HG03045 (cell line): Measurements from ENCODE around the gene PPY.
"Not testable (repeated sequence)": the region's sequence is repeated elsewhere in the genome, so short reads cannot be mapped to it uniquely, and the experiment has no call there.

Experiments
- ATAC-seq: cut with Tn5 transposase; IDR thresholded peaks from one replicate; pipeline ENCODE4 v1.9.1; 2021; ENCODE audit warnings: mild to moderate bottlenecking, moderate library complexity; ENCODE audit not compliant: unreplicated experiment

The PPY gene

DNA sequence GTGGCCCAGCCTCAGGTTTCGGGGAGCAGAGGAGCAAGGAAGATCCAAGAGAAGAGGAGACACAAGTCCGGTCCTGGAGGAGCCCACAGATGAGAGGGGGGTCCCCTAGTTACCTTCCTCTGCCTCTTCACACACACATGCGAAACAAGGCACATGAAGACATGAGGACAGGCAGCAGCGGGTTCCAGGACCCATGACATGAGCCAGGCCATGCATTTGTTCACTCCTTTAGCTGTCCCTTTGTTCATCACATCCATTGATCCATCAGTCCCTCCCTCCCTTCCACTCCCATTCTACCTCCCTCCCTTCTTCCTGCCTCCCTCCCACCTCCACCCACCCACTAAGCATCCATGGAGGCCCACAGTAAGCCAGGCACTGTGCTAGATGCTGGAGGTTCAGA lies 9.4 kb downstream of the PPY start:
- ATAC-seq: no peak

GRCh38 chr17:43932357-43932756 lies 9.9 kb downstream of the PPY start:
- no peak for ATAC-seq

DNA sequence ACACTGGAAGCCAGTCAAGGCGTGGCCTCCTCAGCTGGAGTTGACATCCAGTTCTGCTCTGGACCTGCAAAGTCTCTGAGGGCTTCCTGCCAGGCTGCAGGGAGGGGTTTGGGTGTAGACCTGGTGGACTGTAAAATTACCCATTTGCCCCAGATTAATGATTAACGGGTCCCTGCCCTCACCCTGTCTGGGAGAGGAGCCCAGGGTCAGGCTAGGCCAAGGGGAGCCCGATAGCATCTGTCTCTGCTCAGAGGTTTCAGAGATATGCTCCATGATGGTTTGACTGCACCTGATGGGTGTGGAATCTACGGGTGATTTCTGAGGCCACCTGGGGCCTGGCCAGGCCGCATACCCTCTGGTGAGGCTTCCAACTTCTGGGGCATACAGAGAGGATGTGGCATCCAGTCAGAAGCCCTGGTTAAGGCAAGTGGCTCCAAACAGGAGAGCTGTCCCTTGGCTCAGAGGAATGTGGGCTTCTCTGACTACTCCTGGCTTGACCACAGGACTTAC lies 11.2 kb downstream of the PPY start:
- no peak for ATAC-seq

- ATAC-seq: no peak
These were observed 13.7 kb downstream of the PPY start for GRCh38 chr17:43928609-43929008.

DNA sequence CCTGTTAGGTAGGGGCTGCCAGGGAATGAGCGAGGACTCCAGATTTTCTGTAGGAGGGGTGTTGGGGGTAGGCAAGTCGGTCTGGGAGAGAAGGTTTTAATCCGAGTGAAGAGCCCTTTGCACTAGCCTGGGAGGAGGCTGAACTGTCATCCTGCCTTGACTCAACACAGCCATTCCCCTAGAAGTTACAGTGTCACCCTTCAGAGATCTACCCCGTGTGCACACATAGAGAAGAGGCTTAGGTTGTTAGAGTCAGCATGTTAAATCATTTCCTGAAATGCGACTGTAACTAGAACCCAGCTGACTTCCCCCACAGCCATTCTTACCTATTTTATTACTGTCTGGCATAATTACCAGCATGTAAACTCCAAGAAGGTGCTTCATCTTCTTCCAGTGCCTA lies 14.3 kb downstream of the PPY start:
- ATAC-seq: not testable (repeated sequence)

GRCh38 chr17:43927060-43927864 lies 15.0 kb downstream of the PPY start:
- ATAC-seq: no peak

GRCh38 chr17:43924558-43924957 lies 17.7 kb downstream of the PPY start:
- ATAC-seq: no peak

DNA sequence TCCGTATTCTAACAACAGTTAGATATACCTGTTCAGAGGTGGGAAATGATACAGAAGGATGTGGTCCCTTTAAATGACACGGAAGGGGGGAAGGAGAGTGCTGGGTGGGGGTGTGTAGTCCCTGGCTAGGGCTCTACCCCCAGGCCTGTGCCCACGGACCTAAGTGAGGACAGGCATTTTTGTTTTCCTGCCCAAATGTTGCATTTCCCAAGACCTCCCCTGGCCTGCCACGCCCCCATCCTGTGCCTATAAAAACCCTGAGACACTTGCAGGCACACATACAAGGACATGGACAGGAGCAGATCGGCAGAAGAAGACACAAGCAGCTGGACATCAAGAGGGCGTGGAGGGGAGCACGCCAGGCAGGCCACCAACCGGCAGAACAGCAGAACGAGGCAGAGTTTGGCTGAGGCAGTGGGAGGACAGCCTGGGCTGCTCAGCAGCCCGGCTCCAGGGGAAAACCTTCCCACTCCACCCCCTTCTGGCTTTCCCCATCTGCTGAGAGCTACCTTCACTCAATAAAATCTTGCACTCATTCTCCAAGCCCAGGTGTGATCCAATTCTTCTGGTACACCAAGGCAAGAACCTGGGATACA lies 21.7 kb downstream of the PPY start:
- ATAC-seq: no peak

DNA sequence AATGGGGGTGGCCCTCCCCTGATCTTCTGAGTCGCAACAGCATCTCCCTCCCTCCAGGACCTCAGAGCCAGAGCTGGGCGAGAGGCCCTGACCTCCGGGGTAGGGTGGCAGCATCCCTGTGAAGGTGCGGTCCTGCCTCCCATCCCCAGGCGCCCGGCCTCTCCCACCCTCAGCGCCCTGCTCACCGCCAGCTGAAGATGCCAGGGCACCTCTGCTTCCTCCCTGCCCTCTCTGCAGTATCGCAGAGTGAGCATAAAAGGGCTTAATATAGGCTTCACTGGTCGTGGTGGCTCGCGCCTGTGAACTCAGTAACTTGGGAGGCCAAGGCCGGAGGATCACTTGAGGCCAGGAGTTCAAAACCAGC lies 24.3 kb downstream of the PPY start:
- no peak for ATAC-seq

- no peak for ATAC-seq
These were observed 24.8 kb downstream of the PPY start for GRCh38 chr17:43917348-43918025.

- no peak for ATAC-seq
These were observed 25.3 kb downstream of the PPY start for GRCh38 chr17:43917016-43917347.

DNA sequence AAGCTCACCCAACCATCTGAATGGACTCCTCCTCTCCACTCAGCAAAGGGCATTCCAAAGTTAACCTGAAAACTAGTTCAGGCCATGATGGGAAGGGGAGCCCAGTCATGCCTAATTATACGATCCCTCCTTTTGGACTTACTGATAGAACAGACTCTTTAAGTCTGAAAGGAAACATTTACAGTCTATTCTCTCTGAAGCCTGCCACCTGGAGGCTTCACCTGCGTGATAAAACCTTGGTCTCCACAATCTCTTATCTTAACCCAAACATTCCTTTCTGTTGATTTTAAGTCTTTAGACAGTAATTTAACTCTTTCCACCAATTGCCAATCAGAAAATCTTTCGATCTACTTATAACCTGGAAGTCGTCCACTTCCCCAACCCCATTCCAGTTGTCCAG lies 25.9 kb downstream of the PPY start:
- no peak for ATAC-seq

DNA sequence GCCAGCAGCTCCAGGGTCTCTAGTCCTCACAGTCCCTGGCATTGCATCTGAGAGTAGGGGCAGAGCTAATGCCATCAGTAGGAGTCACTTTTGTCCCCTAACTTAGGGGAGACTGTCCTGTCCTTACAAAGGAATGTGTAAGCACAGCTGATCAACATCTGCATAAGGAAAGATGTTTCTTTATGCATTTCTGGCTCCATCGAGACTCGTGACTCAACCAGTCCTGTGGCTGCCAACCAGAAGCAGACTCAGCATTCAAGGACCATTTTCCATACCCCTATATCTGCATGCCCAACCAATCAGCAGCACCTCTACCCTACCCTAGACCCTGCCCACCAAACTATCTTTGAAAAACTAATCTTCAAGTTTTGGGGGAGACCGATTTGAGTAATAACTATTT lies 26.7 kb downstream of the PPY start:
- no peak for ATAC-seq

GRCh38 chr17:43914451-43914850 lies 27.8 kb downstream of the PPY start:
- ATAC-seq: no peak

DNA sequence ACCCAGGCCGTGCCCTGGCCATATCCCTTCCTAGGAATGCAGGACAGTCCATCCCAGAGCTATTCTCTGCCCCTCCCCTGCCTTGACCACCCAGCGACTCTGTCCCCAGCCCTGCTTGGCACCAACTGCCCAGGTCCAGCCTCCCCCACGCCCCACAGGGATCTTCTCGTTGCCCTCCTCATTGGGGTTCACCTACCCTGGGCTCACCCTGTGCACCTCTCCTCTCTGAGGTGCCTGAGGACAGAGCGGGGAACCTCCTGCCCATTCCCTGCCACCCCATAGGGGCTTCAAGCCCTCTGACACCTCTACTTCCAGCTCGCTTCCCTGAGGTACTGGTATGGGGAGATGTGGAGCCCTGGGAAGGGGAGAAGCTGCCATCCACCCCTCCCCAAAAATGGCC lies 28.7 kb downstream of the PPY start:
- no peak for ATAC-seq

- no peak for ATAC-seq
These were observed 29.5 kb downstream of the PPY start for GRCh38 chr17:43912635-43913304.

DNA sequence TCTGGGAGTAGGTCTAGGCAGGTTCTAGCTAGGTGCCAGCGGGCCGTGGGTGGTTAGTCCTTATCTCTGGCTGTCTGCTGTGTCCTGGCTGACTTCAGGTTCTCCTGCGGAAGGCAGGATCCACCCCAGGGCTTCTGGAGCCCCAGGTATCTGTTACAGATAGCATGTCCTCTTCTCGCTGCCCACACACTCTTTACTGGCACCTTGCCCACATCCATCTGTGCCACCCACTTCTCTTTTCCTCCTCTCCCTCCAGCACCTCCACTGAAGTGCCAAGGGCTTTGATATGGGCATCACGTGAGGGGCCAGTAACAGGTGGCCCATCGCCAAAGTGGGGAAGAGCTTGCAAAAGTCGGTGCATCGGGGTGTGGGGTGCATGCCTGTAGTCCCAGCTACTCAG lies 30.4 kb downstream of the PPY start:
- no peak for ATAC-seq

DNA sequence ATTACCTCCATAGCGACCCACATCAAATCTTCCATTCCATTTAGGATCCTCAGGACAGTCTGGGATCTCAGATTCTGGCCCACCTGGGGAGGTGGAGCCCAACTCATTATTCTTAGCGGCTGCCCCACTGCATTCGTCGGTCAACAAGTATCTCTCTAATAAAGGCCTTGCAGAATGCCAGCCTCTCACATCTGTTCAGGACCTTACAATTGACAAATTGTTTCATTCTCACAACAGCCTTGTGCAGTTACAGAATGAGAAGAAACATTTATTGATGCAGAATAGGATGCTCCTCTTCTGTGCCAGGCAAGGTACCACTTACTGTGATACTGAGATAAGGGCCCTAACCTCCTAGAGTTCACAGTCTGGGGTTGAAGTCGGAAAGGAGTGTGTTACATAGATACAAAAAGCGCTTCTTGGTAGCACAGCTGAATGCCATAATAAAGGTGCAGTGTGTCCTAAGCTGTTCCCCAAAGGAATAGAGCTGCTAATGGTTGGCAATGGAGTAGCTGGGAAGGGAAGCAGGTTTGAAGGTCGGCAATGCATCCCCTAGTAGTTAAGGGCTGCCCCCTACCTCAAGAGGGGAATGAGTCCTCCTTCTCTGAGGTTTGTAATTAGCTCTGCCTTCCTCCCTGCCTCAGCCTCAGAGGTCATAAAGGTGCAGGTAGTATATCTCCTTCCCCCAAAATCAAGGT lies 32.6 kb downstream of the PPY start:
- ATAC-seq: no peak

DNA sequence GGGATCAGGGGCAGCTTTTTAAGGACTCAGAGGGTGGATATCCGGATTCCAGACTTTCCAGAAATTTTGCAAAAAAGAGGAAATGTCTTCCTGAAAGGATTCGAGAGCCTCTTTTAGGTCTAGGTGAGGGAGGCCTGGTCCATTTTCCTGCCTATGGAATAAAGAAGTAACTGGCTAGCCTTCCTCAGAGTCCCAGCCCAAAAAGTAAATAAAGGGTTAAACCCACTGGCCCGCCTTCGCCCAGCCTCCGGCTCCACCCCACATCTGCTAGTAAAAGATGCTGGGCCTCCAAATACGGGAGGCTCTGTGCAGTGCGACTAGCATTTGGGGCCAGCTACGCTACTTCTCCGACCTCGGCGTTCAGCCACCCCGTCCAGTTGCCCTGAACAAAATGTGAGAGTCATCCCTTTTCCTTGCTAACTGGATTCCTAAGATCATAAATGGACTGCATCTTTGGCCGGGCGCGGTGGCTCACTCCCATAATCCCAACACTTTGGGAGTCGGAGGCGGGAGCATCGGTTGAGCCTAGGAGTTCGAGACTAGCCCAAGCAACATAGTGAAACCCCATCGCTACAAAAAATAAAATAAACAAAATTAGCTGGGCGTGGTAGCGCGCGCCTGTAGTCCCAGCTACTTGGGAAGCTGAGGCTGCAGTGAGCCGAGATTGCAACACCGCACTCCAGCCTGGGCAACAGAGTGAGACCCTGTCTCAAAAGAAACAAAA lies 34.1 kb downstream of the PPY start:
- ATAC-seq: no peak

DNA sequence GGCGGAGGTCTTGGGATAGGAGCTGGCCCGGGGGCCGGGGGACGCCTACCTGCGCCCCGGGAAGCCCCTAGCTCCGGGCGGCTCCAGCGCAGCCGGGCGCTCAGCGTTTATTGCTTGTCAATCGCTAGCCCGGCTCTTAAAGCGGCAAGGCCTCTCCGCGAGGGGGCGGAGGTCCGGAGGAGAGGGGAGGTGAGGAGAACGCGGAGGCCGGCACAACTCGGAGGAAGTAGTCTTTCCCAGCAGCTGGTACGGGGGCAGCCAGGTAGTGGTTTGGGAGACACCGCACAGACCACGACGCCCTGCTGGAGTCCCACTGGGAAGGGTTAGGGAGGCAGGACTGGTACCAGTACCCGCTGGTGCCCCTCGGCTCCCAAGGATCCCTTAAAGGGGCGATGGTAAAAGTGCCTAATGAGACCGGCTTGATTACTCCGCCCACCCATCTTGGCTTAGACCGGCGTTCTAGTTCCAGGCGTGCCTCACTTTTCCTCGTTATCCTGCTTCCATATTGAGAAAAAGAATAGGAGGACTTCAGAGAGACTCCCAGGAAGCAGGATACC lies 34.8 kb downstream of the PPY start, which contains the start of gene MPP2:
Gene MPP2 (minus strand): TSS at position 112 of the 557 bp plus-strand sequence. CDS start 3,076 bp downstream, outside the sequence.
- ATAC-seq: no peak
